Endothelial cell of umbilical vein (primary cell): ENCODE data around the gene ATP13A2. TPM values are rescaled to one million over a fixed set of nuclear protein-coding genes. Genes with fewer than 3 reads are reported as not detected.

Source experiments
- Bru-seq: library from RNA; stranded (reverse); fragments of 400-500 nt; gene quantifications from one replicate; lab custom pipeline; 2021; lab: Mats Ljungman, UMichigan
- BruChase-seq, 2 experiments: library from RNA; stranded (reverse); fragments of 400-500 nt; gene quantifications; one replicate each; lab custom pipeline; 2021; lab: Mats Ljungman, UMichigan
- BruUV-seq: library from RNA; stranded (reverse); fragments of 400-500 nt; replicated peaks from 2 replicates; lab custom pipeline; 2021; lab: Mats Ljungman, UMichigan
- CTCF ChIA-PET: fragments of 300-600, 350-600 bp; sonication (Branson Sonifier 250); formaldehyde crosslinking; loops from one replicate; lab custom pipeline; 2021; ENCODE audit warnings: antibody characterized with exemption, inconsistent platforms; lab: Charles Lee
- POLR2A ChIA-PET: fragments of 300-600, 350-600 bp; sonication (Branson Sonifier 250); formaldehyde crosslinking; loops from one replicate; lab custom pipeline; 2021; ENCODE audit warnings: antibody characterized with exemption, inconsistent platforms; lab: Charles Lee
- DNase-seq: peaks from one replicate; pipeline ENCODE4 v3.0.0-alpha.2; 2011; ENCODE audit warnings: low read depth, low spot score
- FAIRE-seq: peaks from 2 replicates; lab custom pipeline; 2011; peaks lifted over from hg19 to GRCh38; lab: Jason Lieb, UNC
- H2AFZ ChIP-seq: 2 replicates; pipeline ENCODE4 v1.6.0; 2012; ENCODE audit warnings: low read depth, low read length, control low read depth, inconsistent platforms
- H3K27ac ChIP-seq: 2 replicates; pipeline ENCODE4 v1.5.1; 2011; ENCODE audit warnings: low read depth, mild to moderate bottlenecking, control low read depth, low read length, moderate library complexity; ENCODE audit not compliant: insufficient read depth
- H3K27me3 ChIP-seq, 2 experiments: 2 replicates each; pipeline versions ENCODE4 v1.6.0 to v1.6.1; 2011; ENCODE audit warnings: low read length in 2 of 2, mixed read lengths in 1 of 2; ENCODE audit not compliant: control insufficient read depth in 2 of 2, insufficient read depth in 2 of 2
- H3K36me3 ChIP-seq, 2 experiments: 2 replicates in 1 of 2; 3 replicates in 1 of 2; pipeline ENCODE4 v1.5.1; 2011; ENCODE audit warnings: low read length in 2 of 2, mild to moderate bottlenecking in 1 of 2, moderate library complexity in 1 of 2; ENCODE audit not compliant: control insufficient read depth in 2 of 2, insufficient read depth in 2 of 2; ENCODE audit errors: extremely low read depth in 1 of 2
- H3K4me1 ChIP-seq: 3 replicates; pipeline ENCODE4 v1.5.1; 2011; ENCODE audit warnings: mild to moderate bottlenecking, low read length; ENCODE audit not compliant: control insufficient read depth, insufficient read depth; ENCODE audit errors: extremely low read depth
- H3K4me2 ChIP-seq: 2 replicates; pipeline ENCODE4 v1.6.1; 2011; ENCODE audit warnings: low read length, control low read depth, mixed read lengths; ENCODE audit not compliant: insufficient read depth
- H3K4me3 ChIP-seq, 3 experiments: fragments of 200-600 bp in 1 of 3; sonication (generic), shearing (Covaris generic) in 1 of 3; replicated peaks in 1 of 3; 2 replicates each; pipeline ENCODE4 v1.5.1; 2011 to 2016; ENCODE audit warnings: control low read depth in 3 of 3, low read length in 3 of 3, mild to moderate bottlenecking in 2 of 3, inconsistent platforms in 1 of 3, low read depth in 1 of 3, moderate library complexity in 1 of 3; ENCODE audit not compliant: insufficient read depth in 1 of 3
- H3K79me2 ChIP-seq: 2 replicates; pipeline ENCODE4 v1.6.0; 2012; ENCODE audit warnings: low read length, inconsistent platforms; ENCODE audit not compliant: control insufficient read depth, insufficient read depth
- H3K9ac ChIP-seq: replicated peaks from 2 replicates; pipeline ENCODE3; 2011; ENCODE audit warnings: low read length, control low read depth; ENCODE audit not compliant: insufficient read depth; ENCODE audit errors: extremely low read depth
- H3K9me1 ChIP-seq: replicated peaks from 3 replicates; pipeline ENCODE4 v1.6.0; 2011; ENCODE audit warnings: mild to moderate bottlenecking, low read length; ENCODE audit not compliant: control insufficient read depth, insufficient read depth; ENCODE audit errors: extremely low read depth
- H3K9me3 ChIP-seq: replicated peaks from 2 replicates; pipeline ENCODE4 v1.5.1; 2012; ENCODE audit warnings: low read length, inconsistent platforms; ENCODE audit not compliant: control insufficient read depth, insufficient read depth
- H4K20me1 ChIP-seq: replicated peaks from 2 replicates; pipeline ENCODE3; 2011; ENCODE audit warnings: mild to moderate bottlenecking, low read length; ENCODE audit not compliant: control insufficient read depth, insufficient read depth; ENCODE audit errors: extremely low read depth
- CTCF ChIP-seq, 2 donors: IDR thresholded peaks; 1 replicate in 1 of 2; 2 replicates in 1 of 2; pipeline ENCODE4 v1.5.1; 2011; ENCODE audit warnings: low read length in 2 of 2, mild to moderate bottlenecking in 2 of 2, moderate library complexity in 2 of 2, control low read depth in 1 of 2, inconsistent platforms in 1 of 2, low read depth in 1 of 2; ENCODE audit not compliant: insufficient read depth in 1 of 2; ENCODE audit errors: extremely low read depth in 1 of 2
- POLR2AphosphoS5 ChIP-seq: IDR thresholded peaks from 2 replicates; pipeline ENCODE4 v1.6.1; 2012; ENCODE audit warnings: low read depth, mild to moderate bottlenecking, control low read depth, low read length, moderate library complexity; ENCODE audit not compliant: insufficient read depth
- dilution Hi-C: fragments of 300-500 bp; cut with MboI; formaldehyde crosslinking; loops from one replicate; pipeline ENCODE4 v1.15.0; 2019; ENCODE audit warnings: low sequenced_read_pairs; ENCODE audit not compliant: extremely low pct_ligation_motif_present
- intact Hi-C: fragments of 100-400 bp; cut with micrococcal nuclease; formaldehyde crosslinking; loops from one replicate; pipeline ENCODE4 v1.10.0; 2022
- long read RNA-seq: library from polyadenylated mRNA; stranded (forward); transcript quantifications from one replicate; pipeline ENCODE4 v2.0.0, GENCODE V29; 2021
- polyA minus RNA-seq, 3 experiments: library from RNA; depleted of rRNA, polyadenylated mRNA; stranded (reverse); fragments of >200 nt; gene quantifications; 1 replicate in 1 of 3; 2 replicates in 2 of 3; pipeline ENCODE4 v1.2.3, GENCODE V29; 2011
- polyA plus RNA-seq, 4 experiments: library from polyadenylated mRNA; depleted of rRNA in 3 of 4; stranded (reverse) in 3 of 4; unstranded in 1 of 4; fragments of >200 nt; gene quantifications; 2 replicates each; pipeline versions ENCODE4 v1.2.1 to v1.2.3, GENCODE V29; 2011 to 2012; ENCODE audit warnings: missing spikeins in 1 of 4
- total RNA-seq: library from RNA; stranded (reverse); gene quantifications from 2 replicates; pipeline ENCODE4 v1.2.3, GENCODE V29; 2021

The ATP13A2 gene
- total RNA-seq (44.9 and 52.3 TPM in 2 replicates), polyA plus RNA-seq (60.6 and 76.2 TPM in 2 replicates), polyA minus RNA-seq (71.4 and 71.6 TPM in 2 replicates), Bru-seq, nascent RNA (percentile 44 among the genes with signal in this experiment), BruChase-seq, experiment 1, labeled RNA remaining after a 6-hour chase (percentile 67 among the genes with signal in this experiment), BruChase-seq, experiment 2, labeled RNA remaining after a 2-hour chase (percentile 64 among the genes with signal in this experiment)
- 37.5 and 49.2 TPM in 2 replicates for polyA plus RNA-seq (2011; cell fraction: cytosol; rRNA removed)
- polyA plus RNA-seq (2011; cell fraction: nucleus; rRNA removed) = 45.9 and 59.4 TPM in 2 replicates
- polyA plus RNA-seq (2012) = 39.3 and 54.0 TPM in 2 replicates
- 15.1 TPM for polyA minus RNA-seq (2011; cell fraction: cytosol; rRNA and poly(A)+ RNA removed)
- 25.1 and 38.6 TPM in 2 replicates for polyA minus RNA-seq (2011; cell fraction: nucleus; rRNA and poly(A)+ RNA removed)
- long read RNA-seq, transcript ATP13A2-203 (29 exons, 3,981 nt) = minor isoform, 18 of 141 reads
- long read RNA-seq, transcript ATP13A2-201 (29 exons, 3,840 nt) = major isoform, 35 of 141 reads
- long read RNA-seq, partial matches to known transcripts = 34 of 141 reads
- long read RNA-seq, other reads (novel, unspliced or antisense) = 54 of 141 reads

- Histone ChIP-seq H3K4me1 (peaks cover 24% of the 10 kb centered on the region), H3K9ac (peak within 1 kb of the TSS; percentile 26), H3K9me1 (no peaks in the 10 kb centered on the region), H3K27me3 (no peaks in the 10 kb centered on the region), H3K4me3 (peak within 1 kb of the TSS; percentile 20 to 62 (median 59)), H3K9me3 (no peaks in the 10 kb centered on the region), H2AFZ (peak within 1 kb of the TSS; percentile 94), H3K36me3 (no peaks in the 10 kb centered on the region), H3K79me2 (no peaks in the 10 kb centered on the region), H4K20me1 (no peaks in the 10 kb centered on the region), H3K27ac (no peak within 1 kb of the TSS), H3K4me2 (peak within 1 kb of the TSS; percentile 66)
- ChIA-PET CTCF (no interaction called here), POLR2A (no interaction called here)
- BruUV-seq = no TSS peak
- TF ChIP-seq CTCF (IDR thresholded peaks at IDR 0.05; ENCODE audit: extremely low read depth in 1 of 2, insufficient read depth in 1 of 2, low read depth in 1 of 2, low read length in 2 of 2) (no peak), POLR2AphosphoS5 (peak; percentile 64)
- peak; percentile 75 for DNase-seq
- dilution Hi-C loops = no loop called here
- peak; percentile 72 for FAIRE-seq
- intact Hi-C loops = loop anchor here (1.0 to 2.0 kb wide), 3 partner anchors 27 to 61 kb away; no protein-coding TSS in a partner anchor
These were observed at the start of gene ATP13A2 for GRCh38 chr1:17011439-17012307. Gene ATP13A2 (minus strand): TSS chr1:17011928. CDS start chr1:17011738, 190 bp downstream.
